Ascending aorta (tissue), 2 donors: ENCODE data around the gene KDELR3. TPM values are rescaled to one million over a fixed set of nuclear protein-coding genes. Genes with fewer than 3 reads are reported as not detected.

Source experiments
- DNase-seq, 2 donors: peaks; one replicate each; pipeline ENCODE4 v3.0.0-alpha.2; 2019; ENCODE audit warnings: low spot score in 2 of 2
- H3K27ac ChIP-seq, 2 donors: fragments of 200-600 bp; sonication (generic); one replicate each; pipeline ENCODE4 v1.5.1; 2016 to 2017; ENCODE audit warnings: mild to moderate bottlenecking in 1 of 2
- H3K27me3 ChIP-seq: fragments of 200-600 bp; sonication (generic); one replicate; pipeline ENCODE4 v1.5.1; 2017
- H3K36me3 ChIP-seq, 2 donors: fragments of 200-600 bp; sonication (generic); one replicate each; pipeline ENCODE4 v1.5.1; 2016
- H3K4me1 ChIP-seq, 2 donors: fragments of 200-600 bp; sonication (generic); one replicate each; pipeline ENCODE4 v1.5.1; 2016 to 2017; ENCODE audit warnings: mild to moderate bottlenecking in 1 of 2
- H3K4me3 ChIP-seq, 2 donors: fragments of 200-600 bp; sonication (generic); one replicate each; pipeline ENCODE4 v1.5.1; 2016 to 2017; ENCODE audit warnings: mild to moderate bottlenecking in 1 of 2
- H3K9me3 ChIP-seq, 2 donors: fragments of 200-600 bp; sonication (generic); one replicate each; pipeline ENCODE4 v1.5.1; 2016
- CTCF ChIP-seq, 3 experiments: fragments of 200-600 bp in 2 of 3; fragments of 450-650 bp in 1 of 3; sonication (generic) in 2 of 3; IDR thresholded peaks; one replicate each; pipeline ENCODE4 v1.5.1; 2016 to 2019; ENCODE audit warnings: antibody characterized with exemption in 3 of 3, mild to moderate bottlenecking in 1 of 3, moderate library complexity in 1 of 3
- intact Hi-C: fragments of 100-400 bp; cut with DNase I; formaldehyde crosslinking; loops from one replicate; pipeline ENCODE4 v1.15.1; 2023
- total RNA-seq: library from RNA; depleted of rRNA; stranded (reverse); fragments of >200 nt; gene quantifications from one replicate; pipeline ENCODE4 v1.1.0, GENCODE V29; 2016

KDELR3 gene
- total RNA-seq, 1 donor from 2014 or later = 11.8 TPM

DNA sequence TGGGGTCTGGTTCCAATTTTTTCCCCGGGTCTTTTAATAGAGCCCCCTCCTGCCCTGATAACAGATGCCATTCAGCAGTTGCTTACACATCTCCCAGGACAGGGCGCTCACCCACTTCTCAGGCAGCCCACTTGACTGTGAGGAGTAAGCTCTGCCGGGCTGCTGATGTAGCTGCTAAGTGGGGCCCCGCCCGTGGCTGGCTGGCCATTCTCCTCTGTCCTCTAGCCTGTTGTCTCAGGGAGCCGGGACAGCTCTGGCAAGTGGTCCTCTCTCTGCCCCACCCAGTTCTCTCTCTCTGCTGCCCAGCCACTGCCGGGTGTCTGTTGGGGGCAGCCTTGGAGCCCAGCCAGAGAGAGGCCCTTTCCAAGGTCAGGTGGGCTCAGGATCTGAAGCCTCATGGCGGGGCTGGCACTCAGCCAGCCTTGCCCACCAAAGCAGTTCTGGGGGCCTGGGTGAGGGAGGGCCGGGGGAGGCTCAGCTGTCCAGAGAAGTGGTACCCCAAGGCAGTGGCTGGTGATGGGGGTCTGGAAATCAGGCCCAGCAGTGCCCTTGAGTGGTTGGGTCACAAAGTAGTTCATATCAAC lies 21.8 kb upstream of the KDELR3 start:
- TF ChIP-seq CTCF (IDR thresholded peaks at IDR 0.05) = no peak
- no peaks in the 10 kb centered on the region for H3K27me3 ChIP-seq
- H3K27ac ChIP-seq = no peak overlapping the region
- no peaks in the 10 kb centered on the region for H3K4me1 ChIP-seq
- no peaks in the 10 kb centered on the region for H3K36me3 ChIP-seq
- intact Hi-C loops = no loop called here
- no peak for DNase-seq
- no peak overlapping the region for H3K4me3 ChIP-seq
- no peaks in the 10 kb centered on the region for H3K9me3 ChIP-seq

DNA sequence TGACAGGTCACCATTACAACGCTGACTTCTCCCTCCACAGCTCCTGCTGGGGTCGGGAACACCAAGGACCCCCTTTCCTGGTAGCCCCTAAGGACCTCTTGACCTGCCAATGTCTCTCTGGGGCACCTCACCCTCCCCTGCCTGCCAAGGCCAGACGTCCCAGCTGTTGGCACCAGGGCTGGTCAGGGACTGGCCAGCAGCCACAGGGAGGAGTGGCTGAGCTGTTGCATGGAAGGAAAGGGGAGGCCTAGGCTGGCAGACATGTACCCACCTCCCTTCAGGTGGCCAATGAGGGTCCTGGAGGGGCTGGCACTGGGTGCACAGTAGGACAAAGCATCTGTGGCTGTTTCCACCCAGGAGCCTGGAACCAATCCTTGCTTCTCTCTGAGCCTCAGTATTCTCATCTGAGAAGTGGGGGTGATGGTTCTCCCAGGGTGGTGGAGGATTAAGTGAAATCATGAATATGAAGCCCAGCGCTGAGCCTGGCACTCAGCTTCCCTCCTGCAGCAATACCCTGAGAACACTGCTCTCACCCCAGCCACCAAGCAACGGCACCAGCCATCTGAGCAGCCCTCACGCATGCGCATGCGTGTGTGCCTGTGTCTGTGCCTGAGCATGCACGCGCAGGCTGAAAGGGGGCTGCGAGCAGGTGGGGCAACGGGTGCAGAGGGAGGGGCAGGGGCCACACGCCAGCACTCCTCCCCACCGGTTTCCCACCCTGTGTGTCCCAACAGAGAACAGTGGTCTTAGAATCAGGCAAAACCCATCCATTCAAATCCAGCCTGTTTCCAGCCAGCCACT lies 18.8 kb upstream of the KDELR3 start:
- TF ChIP-seq CTCF (IDR thresholded peaks at IDR 0.05) = no peak
- H3K4me3 ChIP-seq = no peak overlapping the region

GRCh38 chr22:38449776-38450175 lies 18.1 kb upstream of the KDELR3 start:
- Histone ChIP-seq H3K27ac (no peak overlapping the region), H3K27me3 (peaks cover 9% of the 10 kb centered on the region), H3K9me3 (no peaks in the 10 kb centered on the region), H3K4me1 (peaks cover 3 to 6% of the 10 kb centered on the region in 2 donors), H3K4me3 (no peak overlapping the region), H3K36me3 (no peaks in the 10 kb centered on the region)
- no peak for TF ChIP-seq CTCF (IDR thresholded peaks at IDR 0.05)
- DNase-seq = no peak
- intact Hi-C loops = no loop called here

More for the DNA sequence above, 18.8 kb upstream of the KDELR3 start:
- H3K36me3 ChIP-seq = no peaks in the 10 kb centered on the region
- H3K27me3 ChIP-seq = peaks cover 3% of the 10 kb centered on the region
- peaks cover 0 to 6% of the 10 kb centered on the region in 2 donors for H3K4me1 ChIP-seq
- DNase-seq = no peak
- intact Hi-C loops = no loop called here
- no peaks in the 10 kb centered on the region for H3K9me3 ChIP-seq
- no peak overlapping the region for H3K27ac ChIP-seq

GRCh38 chr22:38450234-38450797 lies 17.6 kb upstream of the KDELR3 start:
- peaks cover 10% of the 10 kb centered on the region for H3K27me3 ChIP-seq
- H3K4me1 ChIP-seq = peaks cover 4 to 6% of the 10 kb centered on the region in 2 donors
- intact Hi-C loops = no loop called here
- no peak for DNase-seq
- no peak overlapping the region for H3K4me3 ChIP-seq
- H3K9me3 ChIP-seq = no peaks in the 10 kb centered on the region
- no peak overlapping the region for H3K27ac ChIP-seq
- H3K36me3 ChIP-seq = no peaks in the 10 kb centered on the region
- no peak for TF ChIP-seq CTCF (IDR thresholded peaks at IDR 0.05)

- H3K27me3 ChIP-seq = peaks cover 10% of the 10 kb centered on the region
These were observed 16.5 kb upstream of the KDELR3 start for GRCh38 chr22:38451404-38451803.

More at GRCh38 chr22:38451404-38451803, 16.5 kb upstream of the KDELR3 start:
- no peak overlapping the region for H3K4me3 ChIP-seq
- no peaks in the 10 kb centered on the region for H3K9me3 ChIP-seq
- TF ChIP-seq CTCF (IDR thresholded peaks at IDR 0.05) = no peak
- intact Hi-C loops = no loop called here
- peaks cover 8 to 10% of the 10 kb centered on the region in 2 donors for H3K4me1 ChIP-seq
- no peaks in the 10 kb centered on the region for H3K36me3 ChIP-seq
- no peak overlapping the region for H3K27ac ChIP-seq
- DNase-seq = no peak
